Non-pigmented ciliary epithelial cell (primary cell): Measurements from ENCODE around the gene RAB6D.
"Not testable (repeated sequence)": the region's sequence is repeated elsewhere in the genome, so short reads cannot be mapped to it uniquely, and the experiment has no call there.

Experiments used
- DNase-seq: peaks from one replicate; pipeline ENCODE4 v3.0.0-alpha.2; 2010; ENCODE audit warnings: low read depth

RAB6D gene

DNA sequence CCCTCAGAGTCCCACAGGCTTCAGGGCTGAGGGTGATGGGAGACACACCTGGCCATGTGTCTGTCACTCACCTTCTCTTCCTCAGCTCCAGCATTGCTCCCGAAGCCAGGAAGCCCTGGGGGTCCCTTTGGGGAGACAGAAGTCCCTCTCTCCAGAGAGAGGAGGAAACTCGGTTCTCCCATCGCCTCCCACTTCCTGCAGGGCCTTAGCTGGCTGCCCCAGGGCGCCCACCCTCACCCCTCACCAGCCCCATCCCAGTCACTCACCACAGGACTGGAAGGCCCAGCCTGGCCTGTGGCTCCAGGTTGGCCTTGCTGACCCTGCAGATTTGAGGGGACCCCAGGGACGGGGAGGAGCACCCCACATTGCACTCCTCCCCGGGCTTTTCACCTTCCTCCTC is 2.7 kb upstream of the RAB6D start:
- no peak for DNase-seq

GRCh38 chr2:131365452-131365851 is 1.5 kb upstream of the RAB6D start:
- no peak for DNase-seq

- not testable (repeated sequence) for DNase-seq
Measured at GRCh38 chr2:131363213-131363612, 755 bp downstream of the RAB6D start.

DNA sequence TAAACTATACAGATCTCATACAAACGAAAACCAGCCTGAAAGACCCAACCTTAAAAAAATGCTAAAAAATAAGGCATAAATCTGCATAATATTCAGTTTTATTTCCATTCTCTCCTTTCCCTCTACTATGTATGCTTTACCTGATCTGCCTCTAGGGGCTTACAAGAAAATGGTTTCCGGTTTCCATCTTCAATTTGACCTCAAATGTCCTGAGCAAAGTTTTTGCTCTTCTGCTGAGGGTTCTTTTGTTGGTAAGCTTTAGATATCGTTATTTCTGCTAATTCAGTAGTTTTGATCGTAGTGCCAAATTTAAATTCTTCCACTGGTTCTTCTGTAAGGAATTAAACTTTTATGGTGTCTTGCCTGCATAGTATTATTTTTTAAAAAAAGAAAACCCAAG is 2.2 kb downstream of the RAB6D start:
- DNase-seq: not testable (repeated sequence)

DNA sequence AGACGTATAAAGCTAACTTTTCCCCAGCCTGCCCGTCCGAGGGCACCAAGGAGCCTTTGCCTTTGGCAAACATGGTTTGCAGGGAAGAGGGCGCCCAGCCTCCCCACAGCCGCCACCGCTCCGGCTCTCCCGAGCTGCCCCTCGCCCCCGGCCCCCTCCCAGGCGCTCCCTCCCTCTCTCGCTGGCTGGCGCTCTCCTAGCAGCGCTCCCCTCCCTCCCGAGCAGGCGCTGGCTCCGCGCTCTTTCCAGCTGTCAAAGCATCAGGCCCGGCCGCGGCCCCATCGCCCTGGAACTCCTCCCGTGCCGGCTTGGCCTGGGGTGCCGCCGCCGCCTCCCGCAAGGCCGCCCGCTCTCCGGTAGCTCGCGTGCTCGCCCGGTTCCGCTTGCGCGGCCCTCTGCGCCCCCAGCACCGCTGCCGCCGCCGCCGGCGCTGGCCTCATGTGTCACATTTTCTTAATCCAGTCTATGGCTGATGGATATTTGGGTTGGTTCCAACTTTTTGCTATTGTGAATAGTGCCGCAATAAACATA is 10.7 kb downstream of the RAB6D start:
- DNase-seq: not testable (repeated sequence)

- DNase-seq: no peak
Measured at GRCh38 chr2:131349021-131349420, 14.9 kb downstream of the RAB6D start.

GRCh38 chr2:131347035-131347434 is 16.9 kb downstream of the RAB6D start:
- DNase-seq: not testable (repeated sequence)

GRCh38 chr2:131339307-131339706 is 24.7 kb downstream of the RAB6D start:
- DNase-seq: not testable (repeated sequence)

- DNase-seq: peak; percentile 3
Measured at GRCh38 chr2:131335319-131335718, 28.6 kb downstream of the RAB6D start.

GRCh38 chr2:131332709-131333108 is 31.3 kb downstream of the RAB6D start:
- DNase-seq: not testable (repeated sequence)

DNA sequence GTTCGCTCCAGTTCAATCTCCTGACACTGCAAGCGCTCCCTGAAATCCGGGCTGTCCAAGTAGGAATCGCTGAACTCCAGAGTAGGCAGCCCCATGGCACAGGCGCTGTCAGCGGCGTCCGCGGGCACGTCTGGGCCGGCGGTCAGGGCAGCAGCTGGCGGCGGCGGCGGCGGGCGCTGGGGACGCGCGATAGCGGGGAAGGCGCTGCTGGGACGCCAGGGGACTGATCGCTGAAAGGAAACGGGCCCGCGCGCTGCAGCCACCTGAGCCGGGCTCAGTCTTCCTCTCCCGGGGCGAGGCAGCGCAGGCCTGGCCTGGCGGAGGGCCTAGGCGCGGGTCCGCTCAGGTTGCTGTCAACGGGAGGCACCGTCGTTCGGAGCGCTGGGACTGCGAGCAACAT is 33.0 kb downstream of the RAB6D start:
- not testable (repeated sequence) for DNase-seq

DNA sequence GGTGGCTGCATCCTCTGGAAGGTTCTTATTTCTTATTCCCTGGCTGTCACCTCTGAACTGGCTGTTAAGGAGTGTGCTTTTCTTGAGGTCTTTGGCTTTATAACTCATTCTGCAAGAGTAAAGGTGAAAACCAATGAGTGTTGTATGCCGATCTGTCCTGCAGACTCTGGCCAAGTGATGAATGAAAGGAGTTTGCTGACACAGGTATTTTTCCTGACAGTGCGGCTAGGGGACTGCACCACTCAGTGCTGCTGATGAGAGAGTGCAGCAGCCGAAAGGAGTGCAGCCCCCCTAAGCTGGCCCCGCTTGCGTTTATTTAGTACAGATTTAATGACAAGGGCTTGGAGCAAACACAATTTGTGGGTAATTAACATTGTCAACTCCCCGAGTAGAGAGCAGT is 41.8 kb downstream of the RAB6D start:
- DNase-seq: no peak

DNA sequence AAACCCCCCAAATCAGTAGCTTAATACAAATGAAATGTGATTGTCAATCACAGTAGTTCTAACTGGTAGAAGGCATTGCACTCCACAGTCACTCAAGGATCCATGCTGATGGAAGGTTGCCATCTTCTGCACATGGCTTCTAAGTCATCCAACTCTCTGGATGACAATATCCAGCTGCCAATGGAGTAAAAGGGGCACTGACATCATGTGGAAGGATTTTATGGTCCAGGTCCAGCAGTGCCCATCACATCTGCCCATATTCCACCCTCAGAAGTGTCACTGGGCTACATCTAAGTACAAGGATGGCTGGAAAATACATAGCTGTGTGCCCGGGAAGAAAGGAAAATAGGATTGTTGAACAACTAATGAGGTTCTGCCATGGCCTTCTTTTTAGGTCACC is 42.6 kb downstream of the RAB6D start:
- not testable (repeated sequence) for DNase-seq

- not testable (repeated sequence) for DNase-seq
Measured at GRCh38 chr2:131311001-131311400, 53.0 kb downstream of the RAB6D start.
